GM12874 (cell line): ENCODE results near the gene EPM2AIP1.

Source experiments
- TF ChIP-seq, protein P1 (sequence below): IDR thresholded peaks from 2 replicates; pipeline ENCODE4 v1.5.1; 2011; ENCODE audit warnings: low read depth, mild to moderate bottlenecking, control low read depth, low read length, moderate library complexity; ENCODE audit not compliant: insufficient read depth

The EPM2AIP1 gene

DNA sequence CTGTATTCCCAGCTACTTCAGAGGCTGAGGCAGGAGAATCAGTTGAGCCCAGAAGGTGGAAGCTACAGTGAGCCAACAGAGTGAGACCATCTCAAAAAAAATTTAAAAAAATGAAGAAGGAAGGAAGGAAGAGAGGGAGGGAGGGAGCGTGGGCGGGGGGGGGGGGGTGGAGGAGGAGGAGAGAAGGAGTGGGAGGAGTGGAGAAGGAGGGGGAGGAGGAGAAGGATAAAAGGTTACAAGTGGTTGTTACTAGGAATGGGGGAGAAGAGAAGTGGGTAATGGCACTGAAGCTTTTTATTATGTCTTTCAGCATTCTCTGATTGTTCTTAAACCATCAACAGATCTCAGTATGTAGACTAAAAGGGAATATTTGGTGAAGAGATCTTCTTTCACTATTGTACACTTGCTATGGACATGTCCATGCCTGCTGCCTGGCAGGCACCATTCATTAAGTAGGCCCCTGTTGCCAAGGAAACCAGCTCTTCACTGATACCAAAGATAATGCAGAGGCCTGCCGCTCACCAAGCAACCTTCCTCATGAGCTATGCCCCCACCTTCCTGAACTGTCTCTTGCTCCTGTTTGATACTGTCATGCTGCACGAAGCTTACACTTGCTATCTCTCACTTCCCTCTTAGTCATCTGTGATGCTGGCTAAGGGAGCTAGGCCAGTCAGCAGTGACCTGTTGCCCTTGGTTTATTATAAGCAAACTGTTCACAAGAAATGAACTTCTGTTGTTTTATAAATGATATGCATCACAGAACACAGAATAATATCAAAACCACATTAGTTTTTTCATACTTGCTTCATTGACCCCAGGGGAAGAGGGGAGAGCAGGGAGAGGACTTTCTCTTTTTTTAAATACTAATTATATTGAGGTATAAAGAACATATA, 23.1 kb downstream of the EPM2AIP1 start:
- TF ChIP-seq, protein P1, sequence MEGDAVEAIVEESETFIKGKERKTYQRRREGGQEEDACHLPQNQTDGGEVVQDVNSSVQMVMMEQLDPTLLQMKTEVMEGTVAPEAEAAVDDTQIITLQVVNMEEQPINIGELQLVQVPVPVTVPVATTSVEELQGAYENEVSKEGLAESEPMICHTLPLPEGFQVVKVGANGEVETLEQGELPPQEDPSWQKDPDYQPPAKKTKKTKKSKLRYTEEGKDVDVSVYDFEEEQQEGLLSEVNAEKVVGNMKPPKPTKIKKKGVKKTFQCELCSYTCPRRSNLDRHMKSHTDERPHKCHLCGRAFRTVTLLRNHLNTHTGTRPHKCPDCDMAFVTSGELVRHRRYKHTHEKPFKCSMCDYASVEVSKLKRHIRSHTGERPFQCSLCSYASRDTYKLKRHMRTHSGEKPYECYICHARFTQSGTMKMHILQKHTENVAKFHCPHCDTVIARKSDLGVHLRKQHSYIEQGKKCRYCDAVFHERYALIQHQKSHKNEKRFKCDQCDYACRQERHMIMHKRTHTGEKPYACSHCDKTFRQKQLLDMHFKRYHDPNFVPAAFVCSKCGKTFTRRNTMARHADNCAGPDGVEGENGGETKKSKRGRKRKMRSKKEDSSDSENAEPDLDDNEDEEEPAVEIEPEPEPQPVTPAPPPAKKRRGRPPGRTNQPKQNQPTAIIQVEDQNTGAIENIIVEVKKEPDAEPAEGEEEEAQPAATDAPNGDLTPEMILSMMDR = no peak

DNA sequence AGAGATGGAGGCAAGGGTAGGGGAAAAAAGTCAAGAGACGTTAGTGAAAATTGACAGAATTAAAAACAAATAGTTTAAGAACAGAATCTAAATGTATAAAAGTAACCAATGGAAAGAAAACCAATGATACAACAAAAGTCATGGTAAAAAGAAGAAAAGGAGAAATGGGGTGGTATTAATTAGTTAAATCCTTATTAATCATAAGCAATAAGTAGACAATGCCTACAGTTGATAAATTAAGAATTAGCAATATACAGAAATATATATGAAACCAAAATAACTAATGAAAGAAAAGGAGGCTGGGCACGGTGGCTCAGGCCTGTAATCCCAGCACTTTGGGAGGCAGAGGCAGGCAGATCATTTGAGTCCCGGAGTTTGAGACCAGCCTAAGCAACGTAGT, 23.8 kb downstream of the EPM2AIP1 start:
- TF ChIP-seq, protein P1 = no peak

DNA sequence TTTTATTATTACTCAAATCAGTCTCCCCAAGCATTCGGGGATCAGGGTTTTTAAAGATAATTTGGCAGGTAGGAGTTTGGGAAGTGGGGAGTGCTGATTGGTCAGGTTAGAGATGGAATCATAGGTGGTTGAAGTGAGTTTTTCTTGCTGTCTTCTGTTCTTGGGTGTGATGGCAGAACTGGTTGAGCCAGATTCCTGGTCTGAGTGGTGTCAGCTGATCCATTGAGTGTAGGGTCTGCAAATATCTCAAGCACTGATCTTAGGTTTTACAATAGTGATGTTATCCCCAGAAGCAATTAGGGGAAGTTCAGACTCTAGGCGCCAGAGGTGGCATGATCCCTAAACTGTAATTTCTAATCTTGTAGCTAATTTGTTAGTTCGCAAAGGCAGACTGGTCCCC, 27.5 kb downstream of the EPM2AIP1 start:
- TF ChIP-seq, protein P1 = no peak

DNA sequence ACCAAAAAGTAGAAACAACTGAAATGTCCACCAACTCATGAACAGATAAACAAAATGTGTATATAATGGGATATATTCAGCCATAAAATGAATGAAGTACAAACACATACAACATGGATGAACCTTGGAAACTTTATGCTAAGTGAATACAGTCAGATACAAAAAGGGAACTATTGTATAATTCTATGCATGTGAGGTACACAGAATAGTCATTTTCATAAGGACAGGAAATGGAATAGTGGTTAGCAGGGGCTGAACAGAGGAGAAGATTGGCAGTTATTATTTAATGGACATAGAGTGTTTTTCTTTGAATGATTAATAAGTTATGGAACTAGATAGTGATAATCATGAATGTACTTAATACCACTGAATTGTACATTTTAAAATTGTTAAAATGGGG, 28.1 kb downstream of the EPM2AIP1 start:
- TF ChIP-seq, protein P1 = no peak

DNA sequence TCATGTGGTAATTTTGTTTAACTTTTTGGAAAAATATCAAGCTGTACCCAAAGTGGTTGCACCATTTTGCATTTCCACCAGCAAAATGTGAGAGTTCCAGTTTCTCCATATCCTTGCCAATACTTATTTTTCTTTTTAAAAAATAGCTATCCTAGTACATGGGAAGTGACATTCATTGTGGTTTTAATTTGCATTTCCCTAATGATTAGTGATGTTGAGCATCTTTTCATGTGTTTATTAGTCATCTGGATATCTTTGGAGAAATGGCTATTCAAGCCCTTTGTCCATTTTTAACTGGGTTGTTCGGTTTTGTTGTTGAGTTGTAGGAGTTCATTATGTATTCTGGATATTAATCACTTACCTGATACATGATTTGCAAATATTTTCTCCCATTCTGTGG, 28.6 kb downstream of the EPM2AIP1 start:
- TF ChIP-seq, protein P1 = no peak

DNA sequence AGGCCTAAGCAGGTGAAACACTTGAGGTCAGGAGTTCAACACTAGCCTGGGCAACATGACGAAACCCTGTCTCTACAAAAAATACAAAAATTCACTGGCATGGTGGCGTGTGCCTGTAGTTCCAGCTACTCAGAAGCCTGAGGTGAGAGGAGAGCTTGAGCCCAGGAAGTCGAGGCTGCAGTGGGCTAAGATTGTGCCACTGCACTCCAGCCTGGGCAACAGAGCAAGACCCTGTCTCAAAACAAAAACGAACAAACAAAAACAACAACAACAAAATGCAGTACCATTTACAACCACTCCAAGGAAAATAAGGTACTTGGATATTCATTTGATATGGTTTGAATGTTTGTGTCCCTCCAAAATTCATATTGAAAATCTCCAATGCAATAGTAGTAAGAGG, 32.4 kb downstream of the EPM2AIP1 start:
- TF ChIP-seq, protein P1 = no peak

DNA sequence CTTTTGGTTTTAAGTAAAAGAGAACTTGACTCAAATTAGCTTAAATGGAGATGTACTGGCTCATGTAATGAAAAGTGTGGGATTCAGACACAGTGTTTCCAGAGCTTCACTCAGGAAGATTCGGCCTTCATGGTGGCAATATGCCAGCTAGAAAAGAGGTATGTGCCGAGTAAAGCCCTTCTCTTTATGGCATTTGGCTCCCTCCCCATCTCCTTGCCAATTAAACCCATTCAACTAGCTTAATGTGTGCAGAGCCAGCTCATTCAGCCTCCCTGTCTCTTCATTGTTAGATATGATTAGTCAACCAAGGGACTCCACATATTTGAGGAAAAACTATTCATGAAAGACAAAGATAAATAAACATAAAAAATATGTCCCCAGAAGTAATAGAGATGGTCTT, 33.1 kb downstream of the EPM2AIP1 start:
- TF ChIP-seq, protein P1 = no peak
